HFF-Myc (cell line): ENCODE measurements around the gene NXPE3.

Experiments used
- DNase-seq: peaks from one replicate; pipeline ENCODE4 v3.0.0-alpha.2; 2011; ENCODE audit warnings: low read depth; ENCODE audit errors: extremely low read depth
- H3K4me3 ChIP-seq: replicated peaks from 2 replicates; pipeline ENCODE4 v1.5.1; 2011; ENCODE audit warnings: low read depth, mild to moderate bottlenecking, control low read depth, low read length
- CTCF ChIP-seq: IDR thresholded peaks from 2 replicates; pipeline ENCODE4 v1.5.1; 2012; ENCODE audit warnings: mild to moderate bottlenecking, low read depth, low read length, control low read depth; ENCODE audit errors: missing control alignments

Gene NXPE3

GRCh38 chr3:101829437-101829830, 50.4 kb downstream of the NXPE3 start:
- H3K4me3 ChIP-seq = peak overlapping the region; percentile 50
- DNase-seq = no peak
- TF ChIP-seq CTCF = no peak

GRCh38 chr3:101829874-101830273, 50.9 kb downstream of the NXPE3 start:
- no peak for DNase-seq
- TF ChIP-seq CTCF = no peak
- no peak overlapping the region for H3K4me3 ChIP-seq

GRCh38 chr3:101833446-101833974, 54.5 kb downstream of the NXPE3 start:
- no peak for DNase-seq
- H3K4me3 ChIP-seq = no peak overlapping the region
- TF ChIP-seq CTCF = no peak

- DNase-seq = no peak
- H3K4me3 ChIP-seq = no peak overlapping the region
- TF ChIP-seq CTCF = no peak
Observed at GRCh38 chr3:101835676-101836075, 56.7 kb downstream of the NXPE3 start.

GRCh38 chr3:101836160-101836559, 57.1 kb downstream of the NXPE3 start:
- no peak for TF ChIP-seq CTCF
- H3K4me3 ChIP-seq = no peak overlapping the region
- no peak for DNase-seq

- peak; percentile 38 for DNase-seq
- no peak overlapping the region for H3K4me3 ChIP-seq
- TF ChIP-seq CTCF = no peak
Observed at GRCh38 chr3:101836652-101837598, 57.9 kb downstream of the NXPE3 start.

GRCh38 chr3:101838691-101839090, 59.7 kb downstream of the NXPE3 start:
- TF ChIP-seq CTCF = no peak
- H3K4me3 ChIP-seq = no peak overlapping the region
- DNase-seq = no peak
